Measurements from ENCODE around the gene EVI2A. TPM values are rescaled to one million over a fixed set of nuclear protein-coding genes. Genes with fewer than 3 reads are reported as not detected.

Gene EVI2A
- total and polyA plus RNA-seq, 3 donors from 2014 or later, result 0.16 to 2.8 (median 2.2) TPM

GRCh38 chr17:31321966-31322365 is 544 bp upstream of the EVI2A start:
- Histone ChIP-seq H3K4me3 (no peak overlapping the region), H3K36me3 (ENCODE audit: low read depth, missing control alignments) (no peaks in the 10 kb centered on the region), H3K27me3 (no peaks in the 10 kb centered on the region), H3K4me1 (no peaks in the 10 kb centered on the region), H3K27ac (no peak overlapping the region), H3K9me3 (no peaks in the 10 kb centered on the region)
- WGBS, 2 donors, result 85 to 96% methylated on average over 4 of the region's 4 CpGs
- TF ChIP-seq CTCF (IDR thresholded peaks at IDR 0.05), result no peak
- TF ChIP-seq POLR2A (IDR thresholded peaks at IDR 0.05), result no peak
- intact Hi-C loops (cut with DNase I; ENCODE audit: low total_unique reads), result no loop called here
- no peak for DNase-seq

GRCh38 chr17:31320791-31321190 is 631 bp downstream of the EVI2A start:
- peak overlapping the region in 1 of 2 donors; percentile 51 for H3K27ac ChIP-seq
- no peaks in the 10 kb centered on the region for H3K36me3 ChIP-seq (ENCODE audit: low read depth, missing control alignments)
- H3K4me3 ChIP-seq, result no peak overlapping the region
- 55% methylated on average over 1 of the region's 1 CpG for WGBS, 2 donors
- no peak for DNase-seq
- H3K4me1 ChIP-seq, result no peaks in the 10 kb centered on the region
- H3K27me3 ChIP-seq, result no peaks in the 10 kb centered on the region
- H3K9me3 ChIP-seq, result no peaks in the 10 kb centered on the region
- TF ChIP-seq CTCF (IDR thresholded peaks at IDR 0.05), result no peak
- TF ChIP-seq POLR2A (IDR thresholded peaks at IDR 0.05), result no peak
- intact Hi-C loops (cut with DNase I; ENCODE audit: low total_unique reads), result no loop called here

GRCh38 chr17:31320241-31320640 is 1.2 kb downstream of the EVI2A start:
- no peak for TF ChIP-seq CTCF (IDR thresholded peaks at IDR 0.05)
- no peak for TF ChIP-seq POLR2A (IDR thresholded peaks at IDR 0.05)
- Histone ChIP-seq H3K9me3 (no peaks in the 10 kb centered on the region), H3K4me3 (no peak overlapping the region), H3K4me1 (no peaks in the 10 kb centered on the region), H3K36me3 (ENCODE audit: low read depth, missing control alignments) (no peaks in the 10 kb centered on the region), H3K27ac (no peak overlapping the region), H3K27me3 (no peaks in the 10 kb centered on the region)
- intact Hi-C loops (cut with DNase I; ENCODE audit: low total_unique reads), result no loop called here
- WGBS, 2 donors, result 90 to 92% methylated on average over 2 of the region's 2 CpGs
- no peak for DNase-seq

GRCh38 chr17:31318851-31319661 is 2.4 kb downstream of the EVI2A start:
- Histone ChIP-seq H3K4me1 (no peaks in the 10 kb centered on the region), H3K27ac (no peak overlapping the region), H3K9me3 (no peaks in the 10 kb centered on the region), H3K36me3 (ENCODE audit: low read depth, missing control alignments) (no peaks in the 10 kb centered on the region), H3K27me3 (no peaks in the 10 kb centered on the region), H3K4me3 (no peak overlapping the region)
- TF ChIP-seq CTCF (IDR thresholded peaks at IDR 0.05) (no peak), POLR2A (IDR thresholded peaks at IDR 0.05) (no peak)
- WGBS, 2 donors, result 65 to 81% methylated on average over 5 of the region's 5 CpGs
- DNase-seq, result no peak
- intact Hi-C loops (cut with DNase I; ENCODE audit: low total_unique reads), result no loop called here

GRCh38 chr17:31318298-31318801 is 3.1 kb downstream of the EVI2A start:
- no peaks in the 10 kb centered on the region for H3K4me1 ChIP-seq
- H3K27ac ChIP-seq, result no peak overlapping the region
- H3K36me3 ChIP-seq (ENCODE audit: low read depth, missing control alignments), result no peaks in the 10 kb centered on the region
- no peaks in the 10 kb centered on the region for H3K9me3 ChIP-seq
- TF ChIP-seq POLR2A (IDR thresholded peaks at IDR 0.05) (no peak), CTCF (IDR thresholded peaks at IDR 0.05) (no peak)
- intact Hi-C loops (cut with DNase I; ENCODE audit: low total_unique reads), result no loop called here
- H3K4me3 ChIP-seq, result no peak overlapping the region
- WGBS, 2 donors, result 76 to 86% methylated on average over 8 of the region's 8 CpGs
- DNase-seq, result peak; percentile 35
- H3K27me3 ChIP-seq, result no peaks in the 10 kb centered on the region

All from testis (tissue), 3 donors.